GM19099 (cell line): ENCODE measurements around the gene CCDC88B.

Source experiments
- POLR2A ChIP-seq: IDR thresholded peaks from 3 replicates; pipeline ENCODE4 v1.6.1; 2011; ENCODE audit warnings: low read depth; ENCODE audit not compliant: insufficient read length; ENCODE audit errors: extremely low read depth

The CCDC88B gene

GRCh38 chr11:64327993-64328392 lies 12.0 kb upstream of the CCDC88B start:
- no peak for TF ChIP-seq POLR2A

- TF ChIP-seq POLR2A = no peak
Observed at GRCh38 chr11:64330888-64331287, 9.1 kb upstream of the CCDC88B start.

- TF ChIP-seq POLR2A = no peak
Observed at GRCh38 chr11:64331569-64332371, 8.2 kb upstream of the CCDC88B start.

- TF ChIP-seq POLR2A = no peak
Observed at GRCh38 chr11:64333556-64333955, 6.4 kb upstream of the CCDC88B start.

- TF ChIP-seq POLR2A = peak; percentile 46
Observed at GRCh38 chr11:64334764-64335735, 5.0 kb upstream of the CCDC88B start.

- no peak for TF ChIP-seq POLR2A
Observed at GRCh38 chr11:64337538-64338249, 2.3 kb upstream of the CCDC88B start.

GRCh38 chr11:64338716-64339115 lies 1.3 kb upstream of the CCDC88B start:
- no peak for TF ChIP-seq POLR2A

GRCh38 chr11:64339286-64339685 lies 718 bp upstream of the CCDC88B start:
- TF ChIP-seq POLR2A = peak; percentile 20

GRCh38 chr11:64340671-64341335 lies 799 bp downstream of the CCDC88B start:
- TF ChIP-seq POLR2A = peak; percentile 40

- no peak for TF ChIP-seq POLR2A
Observed at GRCh38 chr11:64341429-64341828, 1.4 kb downstream of the CCDC88B start.

GRCh38 chr11:64341851-64342791 lies 2.1 kb downstream of the CCDC88B start:
- no peak for TF ChIP-seq POLR2A

- no peak for TF ChIP-seq POLR2A
Observed at GRCh38 chr11:64342869-64343745, 3.1 kb downstream of the CCDC88B start.
